GM15510 (cell line): ENCODE results near the gene YIPF6.

Experiments
- POLR2A ChIP-seq: IDR thresholded peaks from 3 replicates; pipeline ENCODE4 v1.6.1; 2011; ENCODE audit warnings: borderline replicate concordance; ENCODE audit not compliant: insufficient read length; ENCODE audit errors: extremely low read depth

YIPF6 gene

GRCh38 chrX:68571292-68571609, 72.4 kb downstream of the YIPF6 start:
- TF ChIP-seq POLR2A = no peak

GRCh38 chrX:68571610-68572311, 72.9 kb downstream of the YIPF6 start:
- no peak for TF ChIP-seq POLR2A

- TF ChIP-seq POLR2A = no peak
Measured at GRCh38 chrX:68574240-68574639, 75.4 kb downstream of the YIPF6 start.

GRCh38 chrX:68579810-68580209, 81.0 kb downstream of the YIPF6 start:
- TF ChIP-seq POLR2A = no peak

GRCh38 chrX:68584221-68584620, 85.4 kb downstream of the YIPF6 start:
- TF ChIP-seq POLR2A = no peak
